GM19238 (cell line): ENCODE data around the gene ELOVL5.
A peak's percentile ranks its signal among the peaks of the same experiment; 100 is the strongest.
"Not testable (repeated sequence)": the region's sequence is repeated elsewhere in the genome, so short reads cannot be mapped to it uniquely, and the experiment has no call there.

Experiments
- DNase-seq: peaks from one replicate; pipeline ENCODE4 v3.0.0; 2011; ENCODE audit warnings: low spot score; ENCODE audit not compliant: insufficient read length

The ELOVL5 gene

GRCh38 chr6:53348371-53349208 lies at the start of gene ELOVL5:
TSS of gene ELOVL5 (minus strand) at chr6:53348950. CDS start at chr6:53295699, 53,251 bp downstream.
- DNase-seq = peak; percentile 67

GRCh38 chr6:53397283-53397682 lies 48.5 kb upstream of the ELOVL5 start:
- DNase-seq = no peak

- no peak for DNase-seq
These were observed 47.2 kb upstream of the ELOVL5 start for GRCh38 chr6:53395986-53396385.

GRCh38 chr6:53394704-53395103 lies 46.0 kb upstream of the ELOVL5 start:
- no peak for DNase-seq

- no peak for DNase-seq
These were observed 42.4 kb upstream of the ELOVL5 start for GRCh38 chr6:53391170-53391569.

GRCh38 chr6:53390010-53390409 lies 41.3 kb upstream of the ELOVL5 start:
- no peak for DNase-seq

- not testable (repeated sequence) for DNase-seq
These were observed 39.9 kb upstream of the ELOVL5 start for GRCh38 chr6:53388615-53389014.

- no peak for DNase-seq
These were observed 33.7 kb upstream of the ELOVL5 start for GRCh38 chr6:53382421-53382820.

- no peak for DNase-seq
These were observed 29.5 kb upstream of the ELOVL5 start for GRCh38 chr6:53378208-53378607.

- no peak for DNase-seq
These were observed 29.0 kb upstream of the ELOVL5 start for GRCh38 chr6:53377793-53378192.

GRCh38 chr6:53377289-53377688 lies 28.5 kb upstream of the ELOVL5 start:
- no peak for DNase-seq

GRCh38 chr6:53376661-53377226 lies 28.0 kb upstream of the ELOVL5 start:
- no peak for DNase-seq

GRCh38 chr6:53375847-53376246 lies 27.1 kb upstream of the ELOVL5 start:
- DNase-seq = no peak

- DNase-seq = no peak
These were observed 24.9 kb upstream of the ELOVL5 start for GRCh38 chr6:53373638-53374037.

- DNase-seq = no peak
These were observed 21.2 kb upstream of the ELOVL5 start for GRCh38 chr6:53369876-53370515.

GRCh38 chr6:53369051-53369450 lies 20.3 kb upstream of the ELOVL5 start:
- DNase-seq = no peak

- DNase-seq = no peak
These were observed 17.4 kb upstream of the ELOVL5 start for GRCh38 chr6:53366128-53366641.

- no peak for DNase-seq
These were observed 14.8 kb upstream of the ELOVL5 start for GRCh38 chr6:53363341-53364079.

GRCh38 chr6:53361549-53362031 lies 12.8 kb upstream of the ELOVL5 start:
- DNase-seq = peak; percentile 16

- no peak for DNase-seq
These were observed 11.6 kb upstream of the ELOVL5 start for GRCh38 chr6:53360093-53360912.

- DNase-seq = peak; percentile 18
These were observed 11.0 kb upstream of the ELOVL5 start for GRCh38 chr6:53359843-53360092.
